Measurements from ENCODE around the gene TMEM130.

The TMEM130 gene

GRCh38 chr7:98870121-98870651 is 372 bp upstream of the TMEM130 start:
- H3K9me3 Mint-ChIP-seq, result no peaks in the 10 kb centered on the region
- H3K4me3 Mint-ChIP-seq, result peak overlapping the region; percentile 89 to 91 (median 90)
- peak overlapping the region in 1 of 3 experiments; percentile 56 for H3K27ac Mint-ChIP-seq
- H3K27me3 Mint-ChIP-seq (ENCODE audit: low read depth), result peaks cover 49% of the 10 kb centered on the region
- H3K36me3 Mint-ChIP-seq (ENCODE audit: low read depth), result no peaks in the 10 kb centered on the region
- no peak for TF ChIP-seq CTCF (IDR thresholded peaks at IDR 0.05; ENCODE audit: unreplicated experiment in 3 of 3)
- peaks cover 4% of the 10 kb centered on the region for H3K4me1 Mint-ChIP-seq

- Mint-ChIP-seq H3K36me3 (ENCODE audit: low read depth) (no peaks in the 10 kb centered on the region), H3K27me3 (ENCODE audit: low read depth) (peaks cover 40% of the 10 kb centered on the region), H3K4me3 (peak overlapping the region; percentile 56 to 74 (median 70)), H3K27ac (no peak overlapping the region), H3K4me1 (peaks cover 4% of the 10 kb centered on the region), H3K9me3 (no peaks in the 10 kb centered on the region)
- TF ChIP-seq CTCF (IDR thresholded peaks at IDR 0.05; ENCODE audit: unreplicated experiment in 3 of 3), result no peak
These were observed 702 bp downstream of the TMEM130 start for GRCh38 chr7:98869027-98869596.

GRCh38 chr7:98868450-98868849 is 1.4 kb downstream of the TMEM130 start:
- Mint-ChIP-seq H3K36me3 (ENCODE audit: low read depth) (no peaks in the 10 kb centered on the region), H3K27me3 (ENCODE audit: low read depth) (peaks cover 40% of the 10 kb centered on the region), H3K27ac (no peak overlapping the region), H3K4me1 (peaks cover 4% of the 10 kb centered on the region), H3K4me3 (peak overlapping the region in 1 of 3 experiments; percentile 27), H3K9me3 (no peaks in the 10 kb centered on the region)
- TF ChIP-seq CTCF (IDR thresholded peaks at IDR 0.05; ENCODE audit: unreplicated experiment in 3 of 3), result no peak

DNA sequence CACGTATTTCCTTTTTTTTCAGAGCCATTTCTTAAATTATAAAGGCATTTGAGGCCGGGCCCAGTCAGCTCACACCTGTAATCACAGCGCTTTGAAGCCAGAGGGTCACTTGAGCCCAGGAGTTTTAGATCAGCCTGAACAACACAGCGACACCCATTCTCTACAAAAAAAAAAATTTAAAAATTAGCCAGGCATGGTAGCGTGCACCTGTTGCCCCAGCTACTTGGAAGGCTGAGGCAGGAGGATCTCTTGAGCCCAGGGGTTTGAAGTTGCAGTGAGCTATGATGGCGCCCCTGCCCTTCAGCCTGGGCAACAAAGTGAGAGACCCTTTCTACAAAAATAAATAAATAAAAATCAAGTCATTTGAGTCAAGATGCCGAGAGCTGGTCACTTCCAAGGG is 3.0 kb downstream of the TMEM130 start:
- no peak for TF ChIP-seq CTCF (IDR thresholded peaks at IDR 0.05; ENCODE audit: unreplicated experiment in 3 of 3)
- H3K27me3 Mint-ChIP-seq (ENCODE audit: low read depth), result peaks cover 40% of the 10 kb centered on the region

GRCh38 chr7:98866351-98866750 is 3.5 kb downstream of the TMEM130 start:
- Mint-ChIP-seq H3K9me3 (no peaks in the 10 kb centered on the region), H3K27me3 (ENCODE audit: low read depth) (peaks cover 40% of the 10 kb centered on the region), H3K36me3 (ENCODE audit: low read depth) (no peaks in the 10 kb centered on the region), H3K4me1 (peaks cover 4% of the 10 kb centered on the region), H3K4me3 (no peak overlapping the region), H3K27ac (peak overlapping the region in 1 of 3 experiments; percentile 40)
- no peak for TF ChIP-seq CTCF (IDR thresholded peaks at IDR 0.05; ENCODE audit: unreplicated experiment in 3 of 3)

More for the DNA sequence above, 3.0 kb downstream of the TMEM130 start:
- no peaks in the 10 kb centered on the region for H3K36me3 Mint-ChIP-seq (ENCODE audit: low read depth)
- no peaks in the 10 kb centered on the region for H3K9me3 Mint-ChIP-seq
- peaks cover 4% of the 10 kb centered on the region for H3K4me1 Mint-ChIP-seq
- H3K4me3 Mint-ChIP-seq, result peak overlapping the region; percentile 23 to 53 (median 47)
- peak overlapping the region in 1 of 3 experiments; percentile 40 for H3K27ac Mint-ChIP-seq
